Measurements from ENCODE around the gene STX18.

DNA sequence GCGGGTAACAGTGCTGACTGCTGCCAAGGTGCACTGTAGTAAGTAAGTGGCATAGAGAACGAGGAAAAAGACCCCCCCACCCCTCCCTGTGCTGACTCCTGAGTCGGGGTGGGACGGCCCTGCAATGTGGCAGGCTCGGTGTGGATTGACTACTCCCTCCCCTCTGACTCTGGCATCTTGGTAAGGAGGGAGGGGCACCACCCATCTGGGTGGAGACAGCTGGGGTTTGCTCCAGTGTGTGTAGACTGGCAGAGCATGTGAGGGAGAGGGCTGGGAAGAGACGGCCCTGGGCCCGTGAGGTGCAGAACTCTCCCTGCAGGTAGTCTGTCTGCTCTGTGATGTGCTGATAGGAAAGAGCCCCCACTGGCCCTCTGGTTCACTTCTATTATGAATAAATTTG, 124.0 kb downstream of the STX18 start:
- TF ChIP-seq, protein P1, sequence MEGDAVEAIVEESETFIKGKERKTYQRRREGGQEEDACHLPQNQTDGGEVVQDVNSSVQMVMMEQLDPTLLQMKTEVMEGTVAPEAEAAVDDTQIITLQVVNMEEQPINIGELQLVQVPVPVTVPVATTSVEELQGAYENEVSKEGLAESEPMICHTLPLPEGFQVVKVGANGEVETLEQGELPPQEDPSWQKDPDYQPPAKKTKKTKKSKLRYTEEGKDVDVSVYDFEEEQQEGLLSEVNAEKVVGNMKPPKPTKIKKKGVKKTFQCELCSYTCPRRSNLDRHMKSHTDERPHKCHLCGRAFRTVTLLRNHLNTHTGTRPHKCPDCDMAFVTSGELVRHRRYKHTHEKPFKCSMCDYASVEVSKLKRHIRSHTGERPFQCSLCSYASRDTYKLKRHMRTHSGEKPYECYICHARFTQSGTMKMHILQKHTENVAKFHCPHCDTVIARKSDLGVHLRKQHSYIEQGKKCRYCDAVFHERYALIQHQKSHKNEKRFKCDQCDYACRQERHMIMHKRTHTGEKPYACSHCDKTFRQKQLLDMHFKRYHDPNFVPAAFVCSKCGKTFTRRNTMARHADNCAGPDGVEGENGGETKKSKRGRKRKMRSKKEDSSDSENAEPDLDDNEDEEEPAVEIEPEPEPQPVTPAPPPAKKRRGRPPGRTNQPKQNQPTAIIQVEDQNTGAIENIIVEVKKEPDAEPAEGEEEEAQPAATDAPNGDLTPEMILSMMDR (IDR thresholded peaks at IDR 0.05; ENCODE audit: low read length), result no peak
- TF ChIP-seq EZH2phosphoT487 (IDR thresholded peaks at IDR 0.05; ENCODE audit: low read length), result no peak
